ENCODE data around the gene TMUB2. TPM values are rescaled to one million over a fixed set of nuclear protein-coding genes. Genes with fewer than 3 reads are reported as not detected.

TMUB2 gene
- total and polyA plus RNA-seq, 2 of the 13 experiments (the other 11 are each of a cell fraction or from before 2014, with no cell fraction given), result 26.9 to 50.8 TPM

DNA sequence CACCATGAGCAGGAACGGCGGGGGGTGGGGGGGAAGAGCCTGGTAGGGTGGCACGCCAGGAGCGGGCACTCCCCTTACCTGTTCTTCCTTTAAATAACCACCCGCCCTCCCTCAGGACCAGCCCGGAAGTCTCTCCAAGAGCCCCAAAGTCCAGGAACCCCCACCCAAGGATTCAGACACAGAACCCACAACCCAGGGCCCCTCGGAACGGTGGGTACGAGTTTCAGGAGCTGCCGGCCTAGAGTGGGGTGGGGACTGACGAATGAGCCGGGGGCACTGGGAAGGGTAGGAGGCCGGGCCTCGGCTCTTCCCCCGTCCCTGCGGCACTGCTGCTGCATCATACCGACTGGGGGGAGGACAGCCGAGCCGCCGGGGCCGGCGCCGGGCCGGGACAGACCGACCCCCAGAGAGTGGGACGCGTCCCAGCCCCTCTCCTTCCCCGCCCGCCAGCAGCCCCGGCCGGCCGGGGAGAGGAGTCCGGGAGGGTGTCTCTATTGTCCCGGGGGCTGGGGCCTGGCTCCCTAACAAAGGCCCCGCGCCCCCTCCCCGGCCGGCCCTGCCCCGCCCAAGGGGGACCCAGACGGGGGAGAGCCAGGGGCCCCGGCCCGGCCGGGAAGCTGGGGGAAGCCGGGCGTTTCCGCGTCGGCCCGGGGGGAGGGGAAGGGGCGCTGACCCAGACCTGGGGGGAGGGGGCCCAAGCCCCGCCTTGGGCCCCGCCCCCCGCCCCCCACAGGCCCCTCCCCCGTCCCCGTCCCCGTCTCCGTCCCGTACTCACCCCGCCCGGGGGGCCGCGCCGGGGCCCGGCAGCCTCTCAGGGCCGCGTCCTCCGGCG is 12.2 kb downstream of the TMUB2 start (continued):
- TF ChIP-seq ZNF160 (CRISPR knock-in tag; IDR thresholded peaks at IDR 0.05), result no peak
- TF ChIP-seq SNAPC2 (CRISPR knock-in tag; IDR thresholded peaks at IDR 0.05), result no peak
- TF ChIP-seq, protein P1, sequence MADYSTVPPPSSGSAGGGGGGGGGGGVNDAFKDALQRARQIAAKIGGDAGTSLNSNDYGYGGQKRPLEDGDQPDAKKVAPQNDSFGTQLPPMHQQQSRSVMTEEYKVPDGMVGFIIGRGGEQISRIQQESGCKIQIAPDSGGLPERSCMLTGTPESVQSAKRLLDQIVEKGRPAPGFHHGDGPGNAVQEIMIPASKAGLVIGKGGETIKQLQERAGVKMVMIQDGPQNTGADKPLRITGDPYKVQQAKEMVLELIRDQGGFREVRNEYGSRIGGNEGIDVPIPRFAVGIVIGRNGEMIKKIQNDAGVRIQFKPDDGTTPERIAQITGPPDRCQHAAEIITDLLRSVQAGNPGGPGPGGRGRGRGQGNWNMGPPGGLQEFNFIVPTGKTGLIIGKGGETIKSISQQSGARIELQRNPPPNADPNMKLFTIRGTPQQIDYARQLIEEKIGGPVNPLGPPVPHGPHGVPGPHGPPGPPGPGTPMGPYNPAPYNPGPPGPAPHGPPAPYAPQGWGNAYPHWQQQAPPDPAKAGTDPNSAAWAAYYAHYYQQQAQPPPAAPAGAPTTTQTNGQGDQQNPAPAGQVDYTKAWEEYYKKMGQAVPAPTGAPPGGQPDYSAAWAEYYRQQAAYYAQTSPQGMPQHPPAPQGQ (CRISPR knock-in tag; IDR thresholded peaks at IDR 0.05; ENCODE audit: borderline replicate concordance), result no peak
- no peak for TF ChIP-seq MYNN (CRISPR knock-in tag; IDR thresholded peaks at IDR 0.05; ENCODE audit: low read depth)
- TF ChIP-seq, protein P2, sequence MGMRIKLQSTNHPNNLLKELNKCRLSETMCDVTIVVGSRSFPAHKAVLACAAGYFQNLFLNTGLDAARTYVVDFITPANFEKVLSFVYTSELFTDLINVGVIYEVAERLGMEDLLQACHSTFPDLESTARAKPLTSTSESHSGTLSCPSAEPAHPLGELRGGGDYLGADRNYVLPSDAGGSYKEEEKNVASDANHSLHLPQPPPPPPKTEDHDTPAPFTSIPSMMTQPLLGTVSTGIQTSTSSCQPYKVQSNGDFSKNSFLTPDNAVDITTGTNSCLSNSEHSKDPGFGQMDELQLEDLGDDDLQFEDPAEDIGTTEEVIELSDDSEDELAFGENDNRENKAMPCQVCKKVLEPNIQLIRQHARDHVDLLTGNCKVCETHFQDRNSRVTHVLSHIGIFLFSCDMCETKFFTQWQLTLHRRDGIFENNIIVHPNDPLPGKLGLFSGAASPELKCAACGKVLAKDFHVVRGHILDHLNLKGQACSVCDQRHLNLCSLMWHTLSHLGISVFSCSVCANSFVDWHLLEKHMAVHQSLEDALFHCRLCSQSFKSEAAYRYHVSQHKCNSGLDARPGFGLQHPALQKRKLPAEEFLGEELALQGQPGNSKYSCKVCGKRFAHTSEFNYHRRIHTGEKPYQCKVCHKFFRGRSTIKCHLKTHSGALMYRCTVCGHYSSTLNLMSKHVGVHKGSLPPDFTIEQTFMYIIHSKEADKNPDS (CRISPR knock-in tag; IDR thresholded peaks at IDR 0.05), result no peak
- TF ChIP-seq, protein P3, sequence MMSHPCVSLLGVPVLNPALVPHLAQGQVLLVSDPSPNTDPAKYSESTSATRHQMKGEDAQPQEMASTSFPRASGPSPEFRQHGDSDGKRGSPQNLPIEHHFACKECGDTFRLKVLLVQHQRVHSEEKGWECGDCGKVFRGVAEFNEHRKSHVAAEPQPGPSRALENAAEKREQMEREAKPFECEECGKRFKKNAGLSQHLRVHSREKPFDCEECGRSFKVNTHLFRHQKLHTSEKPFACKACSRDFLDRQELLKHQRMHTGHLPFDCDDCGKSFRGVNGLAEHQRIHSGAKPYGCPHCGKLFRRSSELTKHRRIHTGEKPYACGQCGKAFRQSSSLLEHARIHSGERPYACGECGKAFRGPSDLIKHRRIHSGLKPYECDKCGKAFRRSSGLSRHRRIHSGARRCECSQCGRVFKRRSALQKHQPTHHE (CRISPR knock-in tag; IDR thresholded peaks at IDR 0.05; ENCODE audit: borderline replicate concordance), result no peak
- TF ChIP-seq, protein P4, sequence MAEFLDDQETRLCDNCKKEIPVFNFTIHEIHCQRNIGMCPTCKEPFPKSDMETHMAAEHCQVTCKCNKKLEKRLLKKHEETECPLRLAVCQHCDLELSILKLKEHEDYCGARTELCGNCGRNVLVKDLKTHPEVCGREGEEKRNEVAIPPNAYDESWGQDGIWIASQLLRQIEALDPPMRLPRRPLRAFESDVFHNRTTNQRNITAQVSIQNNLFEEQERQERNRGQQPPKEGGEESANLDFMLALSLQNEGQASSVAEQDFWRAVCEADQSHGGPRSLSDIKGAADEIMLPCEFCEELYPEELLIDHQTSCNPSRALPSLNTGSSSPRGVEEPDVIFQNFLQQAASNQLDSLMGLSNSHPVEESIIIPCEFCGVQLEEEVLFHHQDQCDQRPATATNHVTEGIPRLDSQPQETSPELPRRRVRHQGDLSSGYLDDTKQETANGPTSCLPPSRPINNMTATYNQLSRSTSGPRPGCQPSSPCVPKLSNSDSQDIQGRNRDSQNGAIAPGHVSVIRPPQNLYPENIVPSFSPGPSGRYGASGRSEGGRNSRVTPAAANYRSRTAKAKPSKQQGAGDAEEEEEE (CRISPR knock-in tag; IDR thresholded peaks at IDR 0.05; ENCODE audit: borderline replicate concordance), result no peak
- TF ChIP-seq NR2F1 (CRISPR knock-in tag; IDR thresholded peaks at IDR 0.05), result 0 out of 4 replicates have a peak, but pooled peaks of 1 of the 2 experiments have one; percentile 33
- no peak for TF ChIP-seq ZBTB7A (CRISPR knock-in tag; IDR thresholded peaks at IDR 0.05)
- no peak for TF ChIP-seq NR3C1 (CRISPR knock-in tag; IDR thresholded peaks at IDR 0.05)
- TF ChIP-seq, protein P5, sequence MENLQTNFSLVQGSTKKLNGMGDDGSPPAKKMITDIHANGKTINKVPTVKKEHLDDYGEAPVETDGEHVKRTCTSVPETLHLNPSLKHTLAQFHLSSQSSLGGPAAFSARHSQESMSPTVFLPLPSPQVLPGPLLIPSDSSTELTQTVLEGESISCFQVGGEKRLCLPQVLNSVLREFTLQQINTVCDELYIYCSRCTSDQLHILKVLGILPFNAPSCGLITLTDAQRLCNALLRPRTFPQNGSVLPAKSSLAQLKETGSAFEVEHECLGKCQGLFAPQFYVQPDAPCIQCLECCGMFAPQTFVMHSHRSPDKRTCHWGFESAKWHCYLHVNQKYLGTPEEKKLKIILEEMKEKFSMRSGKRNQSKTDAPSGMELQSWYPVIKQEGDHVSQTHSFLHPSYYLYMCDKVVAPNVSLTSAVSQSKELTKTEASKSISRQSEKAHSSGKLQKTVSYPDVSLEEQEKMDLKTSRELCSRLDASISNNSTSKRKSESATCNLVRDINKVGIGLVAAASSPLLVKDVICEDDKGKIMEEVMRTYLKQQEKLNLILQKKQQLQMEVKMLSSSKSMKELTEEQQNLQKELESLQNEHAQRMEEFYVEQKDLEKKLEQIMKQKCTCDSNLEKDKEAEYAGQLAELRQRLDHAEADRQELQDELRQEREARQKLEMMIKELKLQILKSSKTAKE (CRISPR knock-in tag; IDR thresholded peaks at IDR 0.05; ENCODE audit: borderline replicate concordance), result no peak
- TF ChIP-seq, protein P6, sequence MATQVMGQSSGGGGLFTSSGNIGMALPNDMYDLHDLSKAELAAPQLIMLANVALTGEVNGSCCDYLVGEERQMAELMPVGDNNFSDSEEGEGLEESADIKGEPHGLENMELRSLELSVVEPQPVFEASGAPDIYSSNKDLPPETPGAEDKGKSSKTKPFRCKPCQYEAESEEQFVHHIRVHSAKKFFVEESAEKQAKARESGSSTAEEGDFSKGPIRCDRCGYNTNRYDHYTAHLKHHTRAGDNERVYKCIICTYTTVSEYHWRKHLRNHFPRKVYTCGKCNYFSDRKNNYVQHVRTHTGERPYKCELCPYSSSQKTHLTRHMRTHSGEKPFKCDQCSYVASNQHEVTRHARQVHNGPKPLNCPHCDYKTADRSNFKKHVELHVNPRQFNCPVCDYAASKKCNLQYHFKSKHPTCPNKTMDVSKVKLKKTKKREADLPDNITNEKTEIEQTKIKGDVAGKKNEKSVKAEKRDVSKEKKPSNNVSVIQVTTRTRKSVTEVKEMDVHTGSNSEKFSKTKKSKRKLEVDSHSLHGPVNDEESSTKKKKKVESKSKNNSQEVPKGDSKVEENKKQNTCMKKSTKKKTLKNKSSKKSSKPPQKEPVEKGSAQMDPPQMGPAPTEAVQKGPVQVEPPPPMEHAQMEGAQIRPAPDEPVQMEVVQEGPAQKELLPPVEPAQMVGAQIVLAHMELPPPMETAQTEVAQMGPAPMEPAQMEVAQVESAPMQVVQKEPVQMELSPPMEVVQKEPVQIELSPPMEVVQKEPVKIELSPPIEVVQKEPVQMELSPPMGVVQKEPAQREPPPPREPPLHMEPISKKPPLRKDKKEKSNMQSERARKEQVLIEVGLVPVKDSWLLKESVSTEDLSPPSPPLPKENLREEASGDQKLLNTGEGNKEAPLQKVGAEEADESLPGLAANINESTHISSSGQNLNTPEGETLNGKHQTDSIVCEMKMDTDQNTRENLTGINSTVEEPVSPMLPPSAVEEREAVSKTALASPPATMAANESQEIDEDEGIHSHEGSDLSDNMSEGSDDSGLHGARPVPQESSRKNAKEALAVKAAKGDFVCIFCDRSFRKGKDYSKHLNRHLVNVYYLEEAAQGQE (IDR thresholded peaks at IDR 0.05; ENCODE audit: borderline replicate concordance in 1 of 2, low read depth in 1 of 2, low read length in 2 of 2), result no peak
- no peak for TF ChIP-seq RBM22 (optimal IDR thresholded peaks at IDR 0.05; ENCODE audit: low read length)

All from HepG2 (cell line).